Measurements from ENCODE around the gene IL11. TPM values are rescaled to one million over a fixed set of nuclear protein-coding genes. Genes with fewer than 3 reads are reported as not detected.
"Not testable (repeated sequence)": the region's sequence is repeated elsewhere in the genome, so short reads cannot be mapped to it uniquely, and the experiment has no call there.

IL11 gene
- total RNA-seq, 1 experiment from 2014 or later = 3.9 TPM

- WGBS (ENCODE audit: extremely low coverage, insufficient read length, low lambda C conversion rate) = no CpG with 5 or more reads among the region's 11 CpGs
- no peak overlapping the region for H2AK5ac ChIP-seq (ENCODE audit: insufficient read length, low read length)
- no peak overlapping the region for H3K27ac ChIP-seq (ENCODE audit: insufficient read length, low read depth, low read length)
- H2BK15ac ChIP-seq (ENCODE audit: low read depth, low read length) = no peak overlapping the region
- H2BK12ac ChIP-seq (ENCODE audit: insufficient read length, low read depth, low read length) = no peak overlapping the region
- TF ChIP-seq CTCF (conservative IDR thresholded peaks at IDR 0.05) = no peak
- Mint-ChIP-seq H3K36me3 (ENCODE audit: insufficient read depth in 1 of 3, low read depth in 3 of 3) (peaks cover 0 to 1% (median 0%) of the 10 kb centered on the region in 3 experiments; a peak in 1 of 7 replicates), H3K9me3 (no peaks in the 10 kb centered on the region; a peak in 2 of 5 replicates), H3K27me3 (ENCODE audit: low read depth) (peaks cover 41% of the 10 kb centered on the region), H3K27ac (0 out of 7 replicates have a peak overlapping the region, but pooled peaks of 1 of the 3 experiments have one; percentile 1), H3K4me3 (no peak overlapping the region), H3K4me1 (peaks cover 5 to 12% of the 10 kb centered on the region in 2 experiments)
- no peak overlapping the region for H3K14ac ChIP-seq (ENCODE audit: insufficient read depth, low read length)
- no peak overlapping the region for H4K91ac ChIP-seq (ENCODE audit: insufficient read length, low read depth, low read length)
- no peaks in the 10 kb centered on the region for H3K79me1 ChIP-seq (ENCODE audit: insufficient read depth, low read depth, low read length, poor library complexity, severe bottlenecking)
- no peak overlapping the region for H2BK120ac ChIP-seq (ENCODE audit: low read depth, low read length, poor library complexity, severe bottlenecking)
- no peaks in the 10 kb centered on the region for H4K20me1 ChIP-seq (ENCODE audit: control insufficient read depth, insufficient read depth, insufficient read length)
- H3K9ac ChIP-seq (ENCODE audit: extremely low read depth, insufficient read length, low read length) = no peak overlapping the region
- no peak overlapping the region for H3K4ac ChIP-seq (ENCODE audit: low read depth, low read length)
- no peak overlapping the region for H2BK20ac ChIP-seq (ENCODE audit: low read depth, low read length, poor library complexity, severe bottlenecking)
- DNase-seq = no peak
- no peaks in the 10 kb centered on the region for H3K9me3 ChIP-seq (ENCODE audit: control insufficient read depth, low read depth, low read length)
- no peaks in the 10 kb centered on the region for H3K79me2 ChIP-seq (ENCODE audit: insufficient read depth, low read length)
- H3K23ac ChIP-seq (ENCODE audit: insufficient read length, low read depth, low read length) = no peak overlapping the region
- no peak overlapping the region for H2AFZ ChIP-seq (ENCODE audit: low read length)
- H3K27me3 ChIP-seq (ENCODE audit: insufficient read depth, low read length) = no peaks in the 10 kb centered on the region; the same call in 1 of the 2 replicates
- H3K4me2 ChIP-seq (ENCODE audit: insufficient read depth, insufficient read length, low read length) = no peak overlapping the region
- no peak overlapping the region for H4K8ac ChIP-seq (replicated peaks; ENCODE audit: insufficient read length, low read depth, low read length)
- H3K23me2 ChIP-seq (ENCODE audit: insufficient read length, low read depth, low read length, poor library complexity, severe bottlenecking) = peaks cover 5% of the 10 kb centered on the region
- no peaks in the 10 kb centered on the region; the same call in 1 of the 2 replicates for H3K4me1 ChIP-seq (ENCODE audit: insufficient read depth, low read length)
- H3T11ph ChIP-seq (ENCODE audit: low read length) = no peak overlapping the region
- no peak overlapping the region for H3K56ac ChIP-seq (ENCODE audit: insufficient read length, low read depth, low read length)
- H2BK5ac ChIP-seq (ENCODE audit: insufficient read length, low read length) = no peak overlapping the region
- H4K5ac ChIP-seq (ENCODE audit: insufficient read length, low read depth, low read length) = no peak overlapping the region
- no peak overlapping the region for H3K18ac ChIP-seq (ENCODE audit: insufficient read length, low read depth, low read length)
Observed at GRCh38 chr19:55333870-55334269, 36.4 kb downstream of the IL11 start.

GRCh38 chr19:55329791-55330190, 40.5 kb downstream of the IL11 start:
- WGBS (ENCODE audit: extremely low coverage, insufficient read length, low lambda C conversion rate) = no CpG with 5 or more reads among the region's 6 CpGs
- not testable (repeated sequence) for H3K4me1 Mint-ChIP-seq; H2AK5ac ChIP-seq (ENCODE audit: insufficient read length, low read length)

More at GRCh38 chr19:55329791-55330190, 40.5 kb downstream of the IL11 start:
- H3K23me2 ChIP-seq (ENCODE audit: insufficient read length, low read depth, low read length, poor library complexity, severe bottlenecking); H2AFZ ChIP-seq (ENCODE audit: low read length); H3K23ac ChIP-seq (ENCODE audit: insufficient read length, low read depth, low read length); H3K79me2 ChIP-seq (ENCODE audit: insufficient read depth, low read length); H3K27ac ChIP-seq (ENCODE audit: insufficient read length, low read depth, low read length); H3K9ac ChIP-seq (ENCODE audit: extremely low read depth, insufficient read length, low read length); H2BK15ac ChIP-seq (ENCODE audit: low read depth, low read length); H3K4ac ChIP-seq (ENCODE audit: low read depth, low read length); H3K27ac Mint-ChIP-seq; H4K8ac ChIP-seq (replicated peaks; ENCODE audit: insufficient read length, low read depth, low read length); DNase-seq; H3K4me3 Mint-ChIP-seq; H3K79me1 ChIP-seq (ENCODE audit: insufficient read depth, low read depth, low read length, poor library complexity, severe bottlenecking); H2BK12ac ChIP-seq (ENCODE audit: insufficient read length, low read depth, low read length); H3T11ph ChIP-seq (ENCODE audit: low read length); H3K27me3 ChIP-seq (ENCODE audit: insufficient read depth, low read length); H4K91ac ChIP-seq (ENCODE audit: insufficient read length, low read depth, low read length); H3K14ac ChIP-seq (ENCODE audit: insufficient read depth, low read length); H3K4me2 ChIP-seq (ENCODE audit: insufficient read depth, insufficient read length, low read length); H2BK20ac ChIP-seq (ENCODE audit: low read depth, low read length, poor library complexity, severe bottlenecking); H3K56ac ChIP-seq (ENCODE audit: insufficient read length, low read depth, low read length); H4K5ac ChIP-seq (ENCODE audit: insufficient read length, low read depth, low read length); H3K18ac ChIP-seq (ENCODE audit: insufficient read length, low read depth, low read length); H4K20me1 ChIP-seq (ENCODE audit: control insufficient read depth, insufficient read depth, insufficient read length); H3K36me3 Mint-ChIP-seq (ENCODE audit: insufficient read depth in 1 of 3, low read depth in 3 of 3); H3K9me3 ChIP-seq (ENCODE audit: control insufficient read depth, low read depth, low read length); H2BK120ac ChIP-seq (ENCODE audit: low read depth, low read length, poor library complexity, severe bottlenecking); H2BK5ac ChIP-seq (ENCODE audit: insufficient read length, low read length); H3K4me1 ChIP-seq (ENCODE audit: insufficient read depth, low read length); H3K9me3 Mint-ChIP-seq: not testable (repeated sequence)
- H3K27me3 Mint-ChIP-seq (ENCODE audit: low read depth) = peaks cover 29% of the 10 kb centered on the region

All from H9 (cell line).